Astrocyte (in vitro differentiated cells and primary cell): ENCODE results near the gene KRT76. TPM values are rescaled to one million over a fixed set of nuclear protein-coding genes. Genes with fewer than 3 reads are reported as not detected.

ENCODE experiments used
- DNase-seq: peaks from one replicate; pipeline ENCODE4 v3.0.0-alpha.2; 2010; ENCODE audit warnings: low read depth
- FAIRE-seq: peaks from 2 replicates; lab custom pipeline; 2011; peaks lifted over from hg19 to GRCh38; lab: Jason Lieb, UNC
- H2AFZ ChIP-seq: 2 replicates; pipeline ENCODE4 v1.6.0; 2012; ENCODE audit warnings: low read depth, low read length, inconsistent platforms
- H3K27ac ChIP-seq: 2 replicates; pipeline ENCODE4 v1.5.1; 2011; ENCODE audit warnings: low read depth, low read length, inconsistent platforms
- H3K27me3 ChIP-seq: 2 replicates; pipeline ENCODE4 v1.6.0; 2011; ENCODE audit warnings: low read length, inconsistent platforms; ENCODE audit not compliant: insufficient read depth
- H3K36me3 ChIP-seq: 2 replicates; pipeline ENCODE4 v1.5.1; 2011; ENCODE audit warnings: low read length, inconsistent platforms; ENCODE audit not compliant: insufficient read depth
- H3K4me1 ChIP-seq: 2 replicates; pipeline ENCODE4 v1.5.1; 2011; ENCODE audit warnings: low read length, inconsistent platforms; ENCODE audit not compliant: insufficient read depth
- H3K4me2 ChIP-seq: 2 replicates; pipeline ENCODE4 v1.6.0; 2012; ENCODE audit warnings: low read length, inconsistent platforms
- H3K4me3 ChIP-seq: 2 replicates; pipeline ENCODE4 v1.5.1; 2011; ENCODE audit warnings: low read depth, mild to moderate bottlenecking, low read length, inconsistent platforms; ENCODE audit not compliant: insufficient read depth
- H3K79me2 ChIP-seq: 2 replicates; pipeline ENCODE4 v1.6.0; 2012; ENCODE audit warnings: mild to moderate bottlenecking, low read length, inconsistent platforms; ENCODE audit not compliant: insufficient read depth
- H3K9ac ChIP-seq: 2 replicates; pipeline ENCODE4 v1.6.0; 2012; ENCODE audit warnings: mild to moderate bottlenecking, low read length, inconsistent platforms
- H3K9me3 ChIP-seq: 2 replicates; pipeline ENCODE4 v1.5.1; 2012; ENCODE audit warnings: low read depth, mild to moderate bottlenecking, low read length, inconsistent platforms; ENCODE audit not compliant: insufficient read depth
- H4K20me1 ChIP-seq: 2 replicates; pipeline ENCODE4 v1.6.0; 2012; ENCODE audit warnings: low read length, inconsistent platforms; ENCODE audit not compliant: insufficient read depth
- H3K27ac Mint-ChIP-seq: one replicate; pipeline ENCODE4 v1.8.0; 2021; ENCODE audit warnings: mild to moderate bottlenecking, mixed read lengths; ENCODE audit not compliant: unreplicated experiment
- H3K27me3 Mint-ChIP-seq: one replicate; pipeline ENCODE4 v1.8.0; 2021; ENCODE audit warnings: low read depth, mixed read lengths; ENCODE audit not compliant: unreplicated experiment
- H3K36me3 Mint-ChIP-seq: one replicate; pipeline ENCODE4 v1.8.0; 2021; ENCODE audit warnings: low read depth, mixed read lengths; ENCODE audit not compliant: unreplicated experiment
- H3K4me1 Mint-ChIP-seq: one replicate; pipeline ENCODE4 v1.8.0; 2021; ENCODE audit warnings: low read depth, mixed read lengths; ENCODE audit not compliant: unreplicated experiment
- H3K4me3 Mint-ChIP-seq: one replicate; pipeline ENCODE4 v1.8.0; 2021; ENCODE audit warnings: mild to moderate bottlenecking, moderate library complexity, mixed read lengths; ENCODE audit not compliant: unreplicated experiment
- H3K9me3 Mint-ChIP-seq: one replicate; pipeline ENCODE4 v1.8.0; 2021; ENCODE audit warnings: mild to moderate bottlenecking, mixed read lengths; ENCODE audit not compliant: unreplicated experiment
- CTCF ChIP-seq: IDR thresholded peaks from 2 replicates; pipeline ENCODE4 v1.5.1; 2011; ENCODE audit warnings: low read depth, mild to moderate bottlenecking, inconsistent platforms, low read length, moderate library complexity; ENCODE audit not compliant: insufficient read depth
- EZH2 ChIP-seq: IDR thresholded peaks from 2 replicates; pipeline ENCODE4 v1.6.1; 2012; ENCODE audit warnings: mild to moderate bottlenecking, low read length, inconsistent platforms; ENCODE audit not compliant: insufficient read depth
- total RNA-seq: library from RNA; stranded (reverse); gene quantifications from 2 replicates; pipeline ENCODE4 v1.2.1, GENCODE V29; 2021

Gene KRT76
- total RNA-seq, 1 donor from 2014 or later = not detected

GRCh38 chr12:52794479-52795331 is 17.6 kb upstream of the KRT76 start:
- Histone ChIP-seq H3K4me3 (no peak overlapping the region), H3K27ac (no peak overlapping the region), H3K9me3 (no peaks in the 10 kb centered on the region), H3K9ac (no peak overlapping the region), H3K4me2 (no peak overlapping the region), H3K36me3 (no peaks in the 10 kb centered on the region), H3K4me1 (peaks cover 17% of the 10 kb centered on the region), H3K79me2 (no peaks in the 10 kb centered on the region), H3K27me3 (peaks cover 26% of the 10 kb centered on the region), H2AFZ (no peak overlapping the region), H4K20me1 (no peaks in the 10 kb centered on the region)
- Mint-ChIP-seq H3K27me3 (peaks cover 39% of the 10 kb centered on the region), H3K27ac (peak overlapping the region; percentile 60), H3K36me3 (peaks cover 3% of the 10 kb centered on the region), H3K4me3 (no peak overlapping the region), H3K4me1 (peaks cover 26% of the 10 kb centered on the region), H3K9me3 (peaks cover 7% of the 10 kb centered on the region)
- TF ChIP-seq CTCF (no peak), EZH2 (no peak)
- DNase-seq = peak; percentile 73
- no peak for FAIRE-seq

- no peak overlapping the region for H3K4me2 ChIP-seq
- no peak overlapping the region for H2AFZ ChIP-seq
- H3K27me3 ChIP-seq = peaks cover 42% of the 10 kb centered on the region
- H4K20me1 ChIP-seq = no peaks in the 10 kb centered on the region
- H3K36me3 ChIP-seq = no peaks in the 10 kb centered on the region
- H3K27ac Mint-ChIP-seq = no peak overlapping the region
- peaks cover 7% of the 10 kb centered on the region for H3K9me3 Mint-ChIP-seq
- FAIRE-seq (no peak), DNase-seq (no peak)
- peaks cover 60% of the 10 kb centered on the region for H3K27me3 Mint-ChIP-seq
- TF ChIP-seq CTCF (no peak), EZH2 (no peak)
- no peak overlapping the region for H3K4me3 Mint-ChIP-seq
- no peaks in the 10 kb centered on the region for H3K9me3 ChIP-seq
- no peaks in the 10 kb centered on the region for H3K79me2 ChIP-seq
- peaks cover 9% of the 10 kb centered on the region for H3K4me1 ChIP-seq
- H3K4me3 ChIP-seq = no peak overlapping the region
- no peak overlapping the region for H3K9ac ChIP-seq
- H3K4me1 Mint-ChIP-seq = peaks cover 12% of the 10 kb centered on the region
- no peak overlapping the region for H3K27ac ChIP-seq
- peaks cover 5% of the 10 kb centered on the region for H3K36me3 Mint-ChIP-seq
Observed at GRCh38 chr12:52792185-52793029, 15.3 kb upstream of the KRT76 start.
